SW 1271 (cell line): ENCODE measurements around the gene MITF.
"Not testable (repeated sequence)": the region's sequence is repeated elsewhere in the genome, so short reads cannot be mapped to it uniquely, and the experiment has no call there.

Experiments used
- DNase-seq, 2 experiments: peaks; one replicate each; lab custom pipeline; 2025; lab: John Stamatoyannopoulos, UW

The MITF gene

DNA sequence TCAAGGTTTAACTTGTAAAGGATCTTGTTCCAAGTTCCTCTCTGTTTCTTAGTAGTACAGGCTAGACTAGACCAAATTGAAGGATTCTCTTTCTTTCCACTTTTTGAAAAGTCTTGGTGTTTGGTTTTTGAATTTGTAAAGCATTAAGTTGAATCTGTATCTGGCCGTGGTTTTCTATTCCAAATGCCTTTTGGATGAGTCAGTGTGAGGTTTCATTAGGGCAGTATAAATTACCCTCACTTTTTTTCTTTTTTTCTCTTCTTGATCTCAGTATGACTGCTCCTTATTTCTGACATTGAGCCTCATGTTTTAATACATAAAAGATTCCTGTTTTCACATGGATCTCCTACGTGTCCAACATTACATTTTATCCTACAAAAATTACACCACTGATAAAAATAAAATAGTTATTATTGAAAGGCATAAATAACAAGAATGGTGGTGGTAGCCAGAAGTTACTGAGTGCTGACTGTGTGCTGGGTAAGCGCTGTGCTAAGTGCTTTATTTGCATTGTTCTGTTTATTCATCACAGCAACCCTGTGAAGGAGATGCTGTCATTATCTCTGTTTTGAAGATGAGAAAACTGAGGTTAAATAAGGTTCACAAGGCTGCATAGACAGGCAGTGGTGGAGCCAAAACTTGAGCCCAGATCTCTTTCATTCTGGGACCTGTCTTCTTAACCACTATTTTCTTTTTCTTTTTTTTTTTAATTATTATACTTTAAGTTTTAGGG is 48.3 kb downstream of the MITF start:
- DNase-seq, result peak in 1 of 2 experiments; percentile 3

DNA sequence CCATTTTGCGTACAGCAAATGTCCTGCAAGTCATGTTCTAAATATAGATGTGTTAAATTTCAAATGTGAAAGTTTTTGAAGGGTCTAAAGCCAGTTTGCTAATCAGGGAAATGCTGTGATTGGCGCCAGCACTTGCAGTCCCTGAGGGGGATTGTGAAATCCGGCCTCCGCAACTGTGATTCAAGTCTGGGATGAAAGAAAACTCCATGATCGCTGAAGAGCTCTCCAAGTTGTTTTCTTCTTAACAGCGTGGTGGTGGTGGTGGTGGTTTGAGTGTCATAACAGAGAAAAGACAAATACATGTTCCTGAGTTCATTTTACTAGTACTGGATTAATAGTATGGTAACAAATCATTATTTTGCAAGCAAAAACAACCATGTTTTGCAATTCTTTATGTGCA is 51.8 kb downstream of the MITF start:
- DNase-seq, result no peak

DNA sequence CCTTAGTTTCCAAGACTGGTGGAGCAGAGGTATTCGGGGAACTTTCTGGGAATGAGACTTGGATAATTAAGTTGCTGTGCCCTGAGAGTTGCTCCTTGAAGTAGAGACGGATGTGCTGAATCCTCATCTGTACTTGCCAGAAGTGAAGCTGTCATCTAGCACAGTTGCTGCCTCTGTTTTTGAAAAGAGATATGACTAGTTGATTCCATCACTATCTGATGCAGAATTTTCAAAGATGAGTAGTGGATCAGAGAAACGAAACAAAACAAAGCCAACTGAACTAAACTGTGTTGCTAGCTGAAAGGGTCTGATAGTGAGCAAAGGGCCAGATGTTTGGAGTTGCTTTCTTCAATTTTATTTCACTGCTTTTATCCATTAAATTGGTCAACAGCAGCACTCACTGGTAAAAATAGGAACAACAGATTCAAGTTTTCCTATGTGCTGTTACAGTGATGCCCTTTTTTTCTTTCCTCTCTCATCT is 52.7 kb downstream of the MITF start:
- no peak for DNase-seq

DNA sequence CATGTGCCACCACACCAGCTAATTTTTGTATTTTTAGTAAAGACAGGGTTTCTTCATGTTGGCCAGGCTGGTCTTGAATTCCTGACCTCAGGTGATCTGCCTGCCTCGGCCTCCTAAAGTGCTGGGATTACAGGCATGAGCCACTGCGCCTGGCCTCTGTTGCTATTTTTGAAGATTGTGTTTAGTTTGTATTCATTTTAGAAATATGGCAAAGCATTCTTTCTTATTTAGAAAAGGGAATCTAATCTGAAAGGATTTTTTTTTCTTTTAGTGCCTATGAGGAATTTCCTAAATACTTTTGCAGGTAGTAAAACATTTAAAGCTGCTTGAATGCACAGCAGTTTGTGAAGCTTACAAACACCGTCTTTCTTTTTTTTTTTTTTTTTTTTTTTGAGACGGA is 56.9 kb downstream of the MITF start:
- DNase-seq, result not testable (repeated sequence)

DNA sequence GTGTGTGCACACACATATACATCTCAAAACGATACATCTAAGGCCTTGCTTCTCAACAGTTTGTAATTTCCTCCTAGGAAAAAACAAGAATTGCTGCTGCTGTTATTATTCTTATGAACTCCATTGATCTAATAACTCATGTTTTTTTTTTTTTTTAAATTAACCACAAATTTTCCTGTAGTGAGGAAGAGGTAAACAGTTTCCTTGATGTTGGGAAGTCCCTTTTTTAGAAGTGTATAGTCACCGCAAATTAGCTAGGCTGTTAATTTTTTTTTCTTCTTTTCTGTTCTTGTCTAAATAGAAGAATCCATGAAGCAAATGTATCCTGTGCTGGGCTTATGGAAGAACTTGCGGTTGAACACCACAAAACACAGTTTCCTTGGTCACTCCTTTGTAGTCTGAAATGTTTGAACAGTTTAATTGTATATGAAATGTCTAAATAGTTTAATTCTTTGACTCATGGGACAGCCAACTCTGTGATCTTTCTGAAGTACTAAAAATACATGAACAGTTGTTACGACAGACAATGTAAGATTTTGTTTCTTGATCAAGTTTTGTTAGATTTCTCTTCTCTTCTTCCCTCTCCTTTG is 64.5 kb downstream of the MITF start:
- DNase-seq, result no peak

DNA sequence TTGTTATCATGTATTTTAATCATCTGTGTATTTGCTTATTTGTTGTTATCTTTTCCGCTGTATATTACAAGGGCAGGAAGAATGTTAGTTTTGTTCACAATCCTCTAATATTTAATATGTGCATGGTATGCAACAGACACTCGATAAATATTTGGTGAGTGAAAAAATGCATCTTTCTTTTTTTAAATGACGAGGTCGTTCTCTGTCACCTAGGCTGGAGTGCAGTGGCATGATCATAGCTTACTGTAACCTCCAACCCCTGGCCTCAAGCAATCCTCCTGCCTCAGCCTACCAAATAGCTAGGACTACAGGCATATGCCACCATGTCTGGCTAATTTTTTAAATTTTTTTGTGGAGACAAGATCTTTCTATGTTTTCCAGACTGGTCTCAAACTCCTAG is 66.2 kb downstream of the MITF start:
- no peak for DNase-seq

DNA sequence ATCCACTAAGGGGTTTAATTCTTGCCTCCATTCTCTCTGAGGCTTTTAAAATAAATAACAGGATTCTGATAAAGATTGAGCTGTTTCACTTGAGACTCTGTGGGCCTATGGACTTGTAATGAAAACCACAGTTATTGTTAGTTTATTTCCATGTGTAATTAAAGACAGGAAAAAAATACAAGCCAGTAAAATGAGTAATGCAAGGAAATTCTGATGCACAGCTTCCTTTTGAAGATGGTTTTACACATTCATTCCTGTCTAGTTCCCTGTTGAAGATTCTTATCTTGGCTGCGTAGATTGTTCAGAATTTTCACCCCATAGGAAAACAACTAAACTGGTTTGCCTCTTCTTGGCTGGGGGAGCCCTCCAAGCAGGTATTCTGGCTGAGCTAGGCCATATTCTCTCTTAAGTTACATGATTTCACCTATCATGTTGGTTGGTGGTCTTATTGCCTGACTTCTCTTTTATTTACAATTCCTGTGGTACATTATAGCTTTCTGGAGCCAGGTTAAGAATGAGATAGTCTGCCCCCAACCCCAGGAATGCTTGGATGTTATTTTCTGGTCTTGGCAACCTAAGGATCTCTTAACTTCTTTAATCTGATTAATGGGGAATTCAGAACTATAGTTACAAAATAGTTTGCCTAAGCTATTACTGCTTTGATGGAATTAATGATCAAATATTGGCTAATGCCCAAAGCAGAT is 67.6 kb downstream of the MITF start:
- DNase-seq, result no peak

DNA sequence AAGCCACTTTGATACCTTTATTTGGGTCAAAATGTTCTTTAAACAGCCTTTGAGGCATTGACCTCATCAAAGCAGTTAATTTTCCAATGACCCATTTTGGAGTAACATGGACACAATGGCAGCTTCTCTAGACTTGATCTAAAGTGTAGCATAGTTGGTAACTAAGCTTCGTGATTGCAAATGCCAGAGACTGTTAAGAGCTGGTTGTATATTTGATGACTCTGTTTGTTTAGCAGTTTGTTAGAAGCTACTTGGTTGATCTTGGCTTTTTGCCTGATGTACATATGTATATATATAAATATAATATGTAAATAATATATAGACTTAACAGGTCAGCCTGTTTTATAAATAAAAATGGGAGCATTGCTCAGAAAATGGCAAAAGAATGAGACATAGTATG is 68.4 kb downstream of the MITF start:
- no peak for DNase-seq

DNA sequence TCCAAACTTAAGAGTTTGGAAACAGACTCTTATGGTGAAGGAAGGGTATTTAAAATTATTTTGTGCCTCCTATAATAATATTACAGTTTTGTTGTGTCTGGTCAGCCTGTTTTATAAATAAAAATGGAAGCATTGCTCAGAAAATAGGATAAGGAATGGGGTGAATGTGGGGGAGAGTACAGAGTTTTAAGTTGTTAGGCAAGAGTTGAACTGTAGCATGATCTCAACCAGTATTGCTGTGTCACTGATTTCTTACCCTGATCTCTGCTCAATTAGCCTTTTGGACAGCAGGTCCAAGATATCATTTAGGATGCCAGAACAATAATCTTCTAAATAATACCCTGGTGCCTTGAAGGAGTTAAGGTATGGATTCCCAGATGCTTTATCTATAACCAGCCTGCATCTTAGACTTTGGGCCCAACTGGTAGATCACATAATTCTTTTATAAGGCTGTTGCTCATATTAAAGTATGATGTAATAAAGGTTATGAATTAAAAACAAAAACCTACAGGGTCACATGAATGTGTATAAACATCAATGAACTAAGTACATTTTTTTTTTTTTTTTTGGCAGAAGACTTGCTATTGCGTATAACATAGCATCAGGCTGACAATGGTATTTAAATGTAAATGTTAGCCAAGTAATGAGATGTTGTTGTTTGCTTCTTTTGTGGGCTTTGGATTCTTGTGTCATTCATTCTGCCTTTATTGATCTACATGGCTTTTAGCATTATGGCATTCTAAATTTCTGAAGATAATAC is 70.0 kb downstream of the MITF start:
- DNase-seq, result no peak

DNA sequence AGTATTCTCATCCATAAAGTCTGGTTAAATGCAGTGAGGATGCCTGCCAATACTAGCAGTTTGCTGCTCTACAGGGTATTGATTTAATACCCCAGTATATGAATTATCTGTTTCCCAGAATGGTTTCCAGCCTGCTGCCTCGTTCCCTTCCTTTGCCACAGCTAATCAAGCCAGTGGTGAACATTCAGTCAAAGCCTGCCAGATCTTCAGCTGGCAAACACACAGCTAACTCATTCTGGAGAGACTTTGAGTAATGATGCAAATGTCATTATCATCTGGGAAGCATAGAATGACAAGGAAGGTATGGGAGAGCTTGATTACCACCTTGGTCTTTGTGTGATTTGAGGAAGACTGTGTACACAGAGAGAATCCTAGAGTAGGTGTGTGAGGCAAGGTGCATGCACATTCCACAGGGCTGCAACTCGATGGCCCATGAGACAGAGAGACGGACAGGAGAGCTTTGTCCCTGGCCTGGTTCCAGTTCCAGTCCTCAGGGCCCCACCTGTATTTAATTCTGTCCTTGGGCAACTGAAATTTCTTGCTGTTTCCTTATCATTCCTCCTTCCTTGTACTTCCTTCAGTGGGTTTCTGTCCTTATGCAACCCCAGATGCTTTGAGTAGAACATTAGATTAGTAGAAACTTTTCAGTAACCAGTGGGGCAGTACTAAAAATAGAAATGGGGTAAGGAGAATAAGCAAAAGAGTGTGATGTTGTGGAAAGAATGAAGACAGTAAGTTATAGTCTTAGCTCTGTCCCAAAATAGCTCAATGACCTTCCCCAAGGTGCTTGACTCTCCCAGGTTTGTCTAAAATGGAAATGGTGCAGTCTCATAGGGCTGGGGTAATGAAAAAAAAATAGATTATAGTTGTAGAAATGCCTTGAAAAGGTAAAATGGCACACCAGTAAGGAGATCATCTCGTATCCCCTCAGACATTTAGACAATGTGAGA is 72.5 kb downstream of the MITF start:
- no peak for DNase-seq

DNA sequence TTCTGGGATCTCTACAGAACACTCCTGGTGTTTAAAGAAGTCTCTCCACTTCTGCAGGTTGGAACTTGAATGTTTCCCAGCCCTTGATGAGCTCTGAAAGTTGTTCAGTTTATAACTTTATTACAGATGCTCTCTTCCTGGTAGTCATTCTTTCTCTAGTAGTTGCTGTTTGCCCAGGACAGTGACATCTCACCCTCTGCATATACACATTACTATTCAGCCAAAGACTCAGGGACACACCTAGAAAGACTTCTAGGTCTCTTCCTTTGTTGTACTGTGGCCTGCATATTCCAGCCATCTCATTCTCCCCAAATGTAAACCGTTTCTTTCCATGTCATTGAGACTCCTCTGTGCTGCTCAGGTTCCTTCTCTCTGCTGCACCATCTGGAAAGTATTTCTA is 76.7 kb downstream of the MITF start:
- no peak for DNase-seq

DNA sequence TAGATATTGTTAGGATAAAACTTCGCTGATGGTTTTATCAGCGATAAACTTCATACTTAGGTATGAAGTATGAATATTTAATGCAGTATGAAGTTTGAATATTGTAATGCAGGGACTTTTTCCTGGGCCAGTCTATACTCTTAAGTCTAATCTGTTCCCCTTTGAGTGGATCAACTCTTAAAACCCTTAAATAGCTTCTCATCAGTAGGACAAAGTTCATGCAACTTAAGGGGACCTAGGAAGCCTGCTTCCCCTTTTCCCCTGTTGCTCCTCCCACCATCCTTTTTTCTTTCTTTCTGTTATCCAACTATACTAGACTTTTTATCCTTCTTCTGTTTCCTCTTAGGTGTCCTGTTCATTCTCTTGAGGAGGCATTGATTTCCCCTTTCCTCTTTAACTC is 78.7 kb downstream of the MITF start:
- DNase-seq, result no peak

DNA sequence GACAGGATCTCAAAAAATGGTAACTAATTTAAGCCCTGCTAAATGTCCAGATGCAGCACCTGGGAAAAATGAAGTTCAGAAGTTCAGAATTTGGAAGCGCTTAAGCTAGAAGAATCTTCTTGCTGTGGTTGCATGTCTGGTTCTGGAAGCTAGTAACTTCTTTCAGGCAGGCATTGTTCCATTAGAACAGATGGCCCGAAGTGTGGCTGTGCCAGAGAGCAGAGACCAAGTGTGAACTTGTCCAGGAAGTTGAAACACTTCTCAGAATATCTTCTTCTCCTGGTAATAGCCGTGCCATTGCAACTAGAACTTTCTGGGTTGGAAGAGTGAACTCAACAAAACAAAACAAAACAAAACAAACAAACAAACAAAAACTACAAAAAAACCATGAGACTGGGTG is 80.0 kb downstream of the MITF start:
- DNase-seq, result no peak

DNA sequence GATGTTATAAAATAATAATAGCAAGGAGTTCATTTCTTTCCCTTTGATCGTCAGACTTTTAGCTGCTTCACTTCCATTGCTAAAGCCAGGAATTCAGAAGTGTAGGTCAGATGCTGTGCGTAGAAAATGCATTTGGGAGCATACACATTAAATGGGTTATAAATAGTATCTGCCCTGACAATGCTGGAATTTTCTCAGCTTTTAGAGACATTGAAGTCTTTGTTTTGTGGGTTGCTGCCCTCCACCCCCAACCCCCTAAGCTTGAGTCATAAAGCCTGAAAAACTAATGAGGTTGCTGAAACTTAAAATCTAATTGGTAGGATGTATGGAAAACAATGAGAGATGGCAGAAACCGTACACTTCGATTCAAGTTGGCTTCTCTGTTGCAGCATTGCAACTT is 81.9 kb downstream of the MITF start:
- DNase-seq, result no peak

DNA sequence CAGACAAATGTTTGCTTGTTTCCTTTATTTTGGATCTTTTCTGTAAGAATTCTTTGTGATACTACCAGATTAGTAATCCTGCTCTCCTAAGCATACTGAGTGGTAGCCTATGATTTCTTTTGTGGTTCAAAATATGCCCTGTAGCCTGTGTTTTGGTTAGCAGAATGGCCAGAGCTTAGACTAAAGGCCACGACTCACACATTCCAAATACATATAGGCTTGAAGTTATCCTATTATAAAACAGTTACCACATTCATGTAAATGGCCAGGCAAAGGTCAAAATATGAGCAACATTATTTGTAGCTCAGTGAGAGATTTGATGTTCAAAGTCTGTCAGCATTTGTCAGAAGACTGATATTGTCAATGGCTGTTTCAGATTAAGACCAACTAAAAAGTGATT is 84.5 kb downstream of the MITF start:
- no peak for DNase-seq

DNA sequence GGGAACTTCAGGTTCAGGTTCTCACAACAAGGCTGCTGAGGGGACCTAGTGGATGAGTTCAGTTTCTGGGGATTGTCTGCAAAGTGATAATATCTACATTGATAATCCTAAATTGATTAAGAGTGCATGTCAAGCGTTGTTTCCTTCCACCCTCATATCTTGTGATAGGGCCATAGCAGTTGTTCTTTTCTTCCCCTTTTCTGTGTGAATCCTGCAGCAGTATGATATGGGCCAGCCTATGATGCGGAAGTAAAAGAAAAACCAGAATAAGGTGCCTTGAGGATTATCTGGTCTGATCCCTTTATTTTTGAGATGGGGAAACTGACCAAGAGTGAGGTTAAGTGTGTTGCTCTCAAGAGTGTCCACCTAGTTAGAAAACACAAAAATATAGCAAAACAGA is 86.2 kb downstream of the MITF start:
- no peak for DNase-seq

DNA sequence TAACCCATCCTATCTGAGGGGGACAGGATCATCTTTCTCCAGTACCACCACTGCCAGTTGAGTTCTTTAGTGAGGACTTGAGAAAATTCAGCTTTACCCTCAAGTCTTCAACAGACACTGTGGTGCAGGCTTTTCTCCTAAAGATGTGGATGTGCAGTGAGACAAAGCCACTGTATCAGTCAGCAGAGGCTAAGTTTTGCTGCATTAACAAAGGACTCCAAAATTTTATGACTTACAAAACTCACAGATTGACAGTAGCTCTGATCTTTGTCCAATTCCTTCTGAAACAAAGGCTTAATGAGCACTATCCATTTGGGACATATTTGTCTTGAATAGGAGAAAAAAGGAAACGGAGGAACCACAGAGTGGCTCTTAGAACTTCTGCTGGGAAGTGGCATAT is 87.9 kb downstream of the MITF start:
- no peak for DNase-seq

DNA sequence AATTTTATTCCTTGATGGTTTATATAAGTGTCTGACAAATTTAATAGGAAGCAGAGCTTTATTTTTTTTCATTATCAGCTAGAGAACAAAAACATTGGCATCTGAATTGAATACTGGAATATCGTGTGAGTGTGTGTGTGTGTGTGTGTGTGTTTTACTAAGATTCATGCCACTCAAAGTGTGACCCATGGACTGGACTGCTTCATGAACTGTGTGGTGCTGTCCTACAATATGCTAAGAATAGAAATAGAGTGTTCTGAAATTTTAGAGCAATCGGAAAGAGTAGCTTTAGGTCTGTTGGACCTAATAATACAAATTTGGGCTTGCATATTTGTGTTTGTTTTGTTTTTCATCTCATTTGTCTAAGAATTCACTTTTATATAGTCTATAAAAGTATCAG is 89.6 kb downstream of the MITF start:
- DNase-seq, result no peak

DNA sequence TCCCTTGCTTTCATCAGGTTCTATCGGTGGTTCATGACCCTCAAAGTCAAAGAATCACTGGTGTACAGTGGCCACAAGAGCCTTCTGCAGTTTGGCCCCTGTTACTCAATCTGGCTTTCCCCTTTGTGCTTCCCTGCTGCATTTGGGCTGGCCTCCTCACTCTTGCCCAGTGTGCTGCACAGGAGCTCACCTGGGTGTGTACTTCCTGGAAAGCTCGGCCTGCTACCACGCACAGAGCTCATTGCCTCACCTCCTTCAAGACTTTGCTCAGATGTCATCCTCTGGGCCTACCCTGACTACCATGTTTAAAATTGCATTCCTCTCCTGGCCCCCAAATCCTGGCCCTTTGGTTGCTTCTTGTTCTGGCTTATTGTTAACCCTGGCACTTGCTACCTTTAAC is 90.9 kb downstream of the MITF start:
- no peak for DNase-seq

DNA sequence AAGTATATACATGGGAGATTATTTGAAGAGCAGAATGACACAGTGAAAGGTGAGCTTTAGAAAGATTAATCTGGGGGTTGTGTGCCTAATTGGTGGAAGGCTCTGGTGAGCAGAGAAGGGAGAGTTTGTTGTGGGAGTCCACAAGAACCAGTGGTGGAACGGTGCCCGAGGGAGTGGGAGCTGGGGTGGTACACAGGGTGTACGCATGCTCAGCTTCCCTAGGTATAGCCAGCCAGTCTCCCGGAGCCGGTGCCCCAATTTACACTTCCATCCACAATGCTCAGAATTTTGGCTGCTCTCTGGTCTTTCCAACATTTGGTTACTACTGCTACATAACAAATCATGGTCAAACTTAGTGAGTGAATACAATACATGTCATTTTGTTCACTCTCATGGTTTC is 92.5 kb downstream of the MITF start:
- DNase-seq, result no peak

DNA sequence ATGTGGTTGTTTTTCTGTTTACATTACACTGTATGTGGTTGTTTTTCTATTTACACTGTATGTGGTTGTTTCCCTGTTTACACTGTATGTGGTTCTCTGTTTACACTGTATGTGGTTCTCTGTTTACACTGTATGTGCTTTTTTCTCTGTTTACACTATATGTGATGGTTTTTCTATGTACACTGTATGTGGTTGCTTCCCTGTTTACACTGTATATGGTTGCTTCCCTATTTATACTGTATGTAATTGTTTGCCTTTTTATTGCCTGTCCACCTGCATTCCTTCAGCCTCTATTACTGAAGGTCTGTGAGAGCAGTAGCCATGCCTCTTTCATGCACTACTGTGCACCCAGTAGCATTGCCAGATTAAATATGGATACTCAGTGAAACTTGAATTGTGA is 94.3 kb downstream of the MITF start:
- DNase-seq, result no peak

DNA sequence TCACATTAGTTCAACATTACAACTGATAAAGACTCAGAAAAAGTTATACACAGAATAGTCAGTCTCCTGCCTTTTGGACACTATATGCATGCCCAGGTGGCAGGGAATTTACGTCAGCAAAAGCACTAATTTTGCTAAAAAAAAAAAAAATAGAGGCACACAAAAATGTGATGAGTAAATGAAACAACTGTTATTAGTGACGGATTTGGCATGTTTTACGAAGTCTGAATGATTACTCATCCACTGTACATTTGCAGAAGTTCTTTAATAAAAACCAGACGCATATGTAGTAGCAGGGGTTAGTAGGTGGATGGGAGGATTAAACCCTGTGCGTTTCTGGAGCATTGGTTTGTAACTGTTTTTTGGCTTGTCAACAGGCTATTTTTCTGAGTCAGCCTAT is 99.0 kb downstream of the MITF start:
- no peak for DNase-seq
